Loucy (cell line): ENCODE results near the gene TPCN1.

ENCODE experiments used
- H2AFZ ChIP-seq: fragments of 200-600 bp; sonication (generic); 2 replicates; pipeline ENCODE4 v1.6.0; 2016; ENCODE audit warnings: antibody characterized with exemption, mild to moderate bottlenecking, low read length, moderate library complexity
- H3F3A ChIP-seq: fragments of 200-600 bp; 2 replicates; pipeline ENCODE4 v1.6.0; 2016; ENCODE audit warnings: antibody characterized with exemption, low read depth, mild to moderate bottlenecking
- H3K27me3 ChIP-seq: fragments of 200-600 bp; sonication (generic); 2 replicates; pipeline ENCODE4 v1.6.1; 2014; ENCODE audit warnings: low read length, mild to moderate bottlenecking; ENCODE audit not compliant: insufficient read depth, poor library complexity, severe bottlenecking
- H3K36me3 ChIP-seq: fragments of 200-600 bp; sonication (generic); 2 replicates; pipeline ENCODE4 v1.6.1; 2016; ENCODE audit warnings: low read length; ENCODE audit not compliant: insufficient read depth
- H3K4me1 ChIP-seq: fragments of 200-600 bp; sonication (generic); 2 replicates; pipeline ENCODE4 v1.5.1; 2014; ENCODE audit warnings: low read length, mild to moderate bottlenecking; ENCODE audit not compliant: insufficient read depth, poor library complexity, severe bottlenecking
- H3K4me2 ChIP-seq: fragments of 200-600 bp; sonication (generic); 2 replicates; pipeline ENCODE4 v1.6.0; 2014; ENCODE audit warnings: antibody characterized with exemption, low read length, low read depth, mild to moderate bottlenecking; ENCODE audit not compliant: poor library complexity, severe bottlenecking
- H3K4me3 ChIP-seq: fragments of 200-600 bp; sonication (generic); 2 replicates; pipeline ENCODE4 v1.5.1; 2014; ENCODE audit warnings: low read length, mild to moderate bottlenecking, mixed read lengths; ENCODE audit not compliant: poor library complexity, severe bottlenecking
- H3K79me2 ChIP-seq: fragments of 200-600 bp; sonication (generic); 2 replicates; pipeline ENCODE4 v1.6.1; 2014; ENCODE audit warnings: low read length; ENCODE audit not compliant: insufficient read depth
- H3K9ac ChIP-seq: fragments of 200-600 bp; sonication (generic); 2 replicates; pipeline ENCODE4 v1.6.0; 2014; ENCODE audit warnings: mild to moderate bottlenecking, low read depth, low read length, moderate library complexity; ENCODE audit not compliant: poor library complexity, severe bottlenecking
- H3K9me2 ChIP-seq: fragments of 200-600 bp; sonication (generic); replicated peaks from 2 replicates; pipeline ENCODE4 v1.6.1; 2016; ENCODE audit warnings: low read depth, low read length, mixed read lengths
- H3K9me3 ChIP-seq: fragments of 200-600 bp; sonication (generic); 2 replicates; pipeline ENCODE4 v1.6.1; 2014; ENCODE audit warnings: mild to moderate bottlenecking, antibody characterized with exemption, low read length, low read depth; ENCODE audit not compliant: insufficient read depth
- H4K20me1 ChIP-seq: fragments of 200-600 bp; sonication (generic); 2 replicates; pipeline ENCODE4 v1.6.0; 2014; ENCODE audit warnings: antibody characterized with exemption, low read length, mild to moderate bottlenecking; ENCODE audit not compliant: insufficient read depth, poor library complexity, severe bottlenecking
- EZH2phosphoT487 ChIP-seq: fragments of 200-600 bp; IDR thresholded peaks from 2 replicates; pipeline ENCODE4 v1.6.1; 2018; ENCODE audit warnings: antibody characterized with exemption, mild to moderate bottlenecking, moderate library complexity, borderline replicate concordance
- TF ChIP-seq, protein P1 (sequence below): fragments of 200-600 bp; sonication (generic); conservative IDR thresholded peaks from 2 replicates; pipeline ENCODE4 v1.5.1; 2014; ENCODE audit warnings: mild to moderate bottlenecking, antibody characterized with exemption, low read length

Gene TPCN1

GRCh38 chr12:113302886-113303640 lies 81.8 kb downstream of the TPCN1 start:
- Histone ChIP-seq H3K27me3 (no peaks in the 10 kb centered on the region), H3K36me3 (peaks cover 3% of the 10 kb centered on the region; the same call in 1 of the 2 replicates), H3K4me3 (no peak overlapping the region), H3F3A (no peaks in the 10 kb centered on the region), H4K20me1 (no peaks in the 10 kb centered on the region), H3K79me2 (no peaks in the 10 kb centered on the region), H3K9me3 (no peaks in the 10 kb centered on the region), H3K9ac (no peak overlapping the region), H2AFZ (no peak overlapping the region), H3K4me1 (peaks cover 6% of the 10 kb centered on the region), H3K4me2 (no peak overlapping the region), H3K9me2 (no peaks in the 10 kb centered on the region)
- TF ChIP-seq, protein P1, sequence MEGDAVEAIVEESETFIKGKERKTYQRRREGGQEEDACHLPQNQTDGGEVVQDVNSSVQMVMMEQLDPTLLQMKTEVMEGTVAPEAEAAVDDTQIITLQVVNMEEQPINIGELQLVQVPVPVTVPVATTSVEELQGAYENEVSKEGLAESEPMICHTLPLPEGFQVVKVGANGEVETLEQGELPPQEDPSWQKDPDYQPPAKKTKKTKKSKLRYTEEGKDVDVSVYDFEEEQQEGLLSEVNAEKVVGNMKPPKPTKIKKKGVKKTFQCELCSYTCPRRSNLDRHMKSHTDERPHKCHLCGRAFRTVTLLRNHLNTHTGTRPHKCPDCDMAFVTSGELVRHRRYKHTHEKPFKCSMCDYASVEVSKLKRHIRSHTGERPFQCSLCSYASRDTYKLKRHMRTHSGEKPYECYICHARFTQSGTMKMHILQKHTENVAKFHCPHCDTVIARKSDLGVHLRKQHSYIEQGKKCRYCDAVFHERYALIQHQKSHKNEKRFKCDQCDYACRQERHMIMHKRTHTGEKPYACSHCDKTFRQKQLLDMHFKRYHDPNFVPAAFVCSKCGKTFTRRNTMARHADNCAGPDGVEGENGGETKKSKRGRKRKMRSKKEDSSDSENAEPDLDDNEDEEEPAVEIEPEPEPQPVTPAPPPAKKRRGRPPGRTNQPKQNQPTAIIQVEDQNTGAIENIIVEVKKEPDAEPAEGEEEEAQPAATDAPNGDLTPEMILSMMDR, result no peak
- no peak for TF ChIP-seq EZH2phosphoT487

DNA sequence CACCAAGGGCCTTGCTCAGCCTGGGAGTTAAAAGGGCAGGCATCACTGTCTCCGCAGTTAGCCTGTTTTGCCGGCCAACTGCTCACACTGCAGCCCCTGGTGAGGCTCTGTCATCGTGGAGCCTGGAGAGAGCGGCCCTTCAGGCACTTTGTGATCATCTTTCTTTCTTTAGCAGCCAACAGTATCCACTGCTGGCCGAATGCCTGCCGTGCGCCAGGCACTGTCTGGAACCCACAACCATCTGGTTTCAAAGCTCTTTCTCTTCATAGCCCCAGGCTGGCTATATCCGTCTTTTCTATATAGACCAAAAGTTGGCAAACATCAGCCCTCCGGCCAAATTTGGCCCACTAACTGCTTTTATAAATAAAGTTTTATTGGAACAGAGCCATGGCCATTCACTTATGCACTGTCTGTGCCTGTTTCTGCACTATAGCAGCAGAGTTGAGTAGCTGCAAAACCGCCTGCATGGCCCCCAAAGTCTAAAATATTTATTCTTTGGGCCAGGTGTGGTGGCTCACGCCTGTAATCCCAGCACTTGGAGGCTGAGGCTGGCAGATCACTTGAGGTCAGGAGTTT lies 84.1 kb downstream of the TPCN1 start:
- Histone ChIP-seq H3K4me2 (no peak overlapping the region), H4K20me1 (no peaks in the 10 kb centered on the region), H3K36me3 (peaks cover 8% of the 10 kb centered on the region; the same call in 1 of the 2 replicates), H3K9me2 (no peaks in the 10 kb centered on the region), H3K9me3 (no peaks in the 10 kb centered on the region), H3K4me1 (peaks cover 6% of the 10 kb centered on the region), H3K27me3 (no peaks in the 10 kb centered on the region), H3K4me3 (no peak overlapping the region), H2AFZ (no peak overlapping the region), H3F3A (no peaks in the 10 kb centered on the region), H3K9ac (no peak overlapping the region), H3K79me2 (no peaks in the 10 kb centered on the region)
- TF ChIP-seq, protein P1, result no peak
- no peak for TF ChIP-seq EZH2phosphoT487

DNA sequence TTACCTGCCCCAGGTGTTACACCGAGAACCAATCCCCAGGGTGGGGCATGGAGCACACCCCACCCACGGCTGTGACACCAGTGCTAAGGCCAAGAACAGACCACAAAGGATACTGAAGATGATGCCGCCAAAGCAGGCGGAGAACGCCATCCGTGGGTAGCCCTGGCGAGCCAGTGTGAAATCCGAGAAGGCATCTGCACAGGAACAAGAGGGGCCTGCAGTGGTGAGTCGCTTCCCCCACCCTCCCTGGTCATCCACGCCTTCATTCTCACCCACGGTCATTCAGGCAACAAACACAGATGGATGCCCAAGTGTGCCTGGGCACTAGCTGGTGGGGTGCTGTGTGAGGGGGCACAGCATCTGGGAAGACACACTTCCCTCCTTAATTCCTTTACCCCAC lies 85.1 kb downstream of the TPCN1 start:
- Histone ChIP-seq H2AFZ (no peak overlapping the region), H3K79me2 (no peaks in the 10 kb centered on the region), H3K27me3 (no peaks in the 10 kb centered on the region), H4K20me1 (no peaks in the 10 kb centered on the region), H3K4me1 (peaks cover 6% of the 10 kb centered on the region), H3K9me2 (no peaks in the 10 kb centered on the region), H3K36me3 (peaks cover 8% of the 10 kb centered on the region; the same call in 1 of the 2 replicates), H3K4me2 (no peak overlapping the region), H3K4me3 (no peak overlapping the region), H3K9ac (no peak overlapping the region), H3K9me3 (no peaks in the 10 kb centered on the region), H3F3A (no peaks in the 10 kb centered on the region)
- TF ChIP-seq EZH2phosphoT487, result no peak
- TF ChIP-seq, protein P1, result no peak
